Measurements from ENCODE around the gene C2CD2. TPM values are rescaled to one million over a fixed set of nuclear protein-coding genes. Genes with fewer than 3 reads are reported as not detected.

The C2CD2 gene
- total and polyA plus RNA-seq, 9 donors = 18.9 to 61.5 (median 37.4) TPM

GRCh38 chr21:41992576-41992975 lies 38.8 kb upstream of the C2CD2 start:
- WGBS, 3 donors = 97 to 98% (median 97%) methylated on average over 15 of the region's 15 CpGs
- H3K27me3 ChIP-seq = no peaks in the 10 kb centered on the region
- intact Hi-C loops (cut with DNase I) = no loop called here
- H3K27ac ChIP-seq = no peak overlapping the region
- no peak overlapping the region for H3K4me3 ChIP-seq
- no peaks in the 10 kb centered on the region for H3K4me1 ChIP-seq (ENCODE audit: insufficient read depth)
- no peaks in the 10 kb centered on the region for H3K36me3 ChIP-seq
- H3K9me3 ChIP-seq = no peaks in the 10 kb centered on the region
- TF ChIP-seq POLR2A (IDR thresholded peaks at IDR 0.05) (no peak), CTCF (IDR thresholded peaks at IDR 0.05) (no peak), EP300 (IDR thresholded peaks at IDR 0.05) (no peak)
- DNase-seq = no peak

- H3K27me3 ChIP-seq = no peaks in the 10 kb centered on the region
- H3K36me3 ChIP-seq = no peaks in the 10 kb centered on the region
- H3K27ac ChIP-seq = no peak overlapping the region
- H3K9me3 ChIP-seq = no peaks in the 10 kb centered on the region
- intact Hi-C loops (cut with DNase I) = no loop called here
- H3K4me1 ChIP-seq (ENCODE audit: insufficient read depth) = no peaks in the 10 kb centered on the region
- no peak for TF ChIP-seq EP300 (IDR thresholded peaks at IDR 0.05)
- no peak for TF ChIP-seq POLR2A (IDR thresholded peaks at IDR 0.05)
- no peak for TF ChIP-seq CTCF (IDR thresholded peaks at IDR 0.05)
- no peak overlapping the region for H3K4me3 ChIP-seq
- 96 to 98% (median 98%) methylated on average over 16 of the region's 16 CpGs for WGBS, 3 donors
- DNase-seq = no peak
Observed at GRCh38 chr21:41991659-41992058, 37.8 kb upstream of the C2CD2 start.

GRCh38 chr21:41989698-41990097 lies 35.9 kb upstream of the C2CD2 start:
- H3K36me3 ChIP-seq = no peaks in the 10 kb centered on the region
- no peak overlapping the region for H3K27ac ChIP-seq
- WGBS, 3 donors = 94 to 96% (median 94%) methylated on average over 2 of the region's 2 CpGs
- peaks cover 2% of the 10 kb centered on the region for H3K4me1 ChIP-seq (ENCODE audit: insufficient read depth)
- intact Hi-C loops (cut with DNase I) = no loop called here
- H3K27me3 ChIP-seq = no peaks in the 10 kb centered on the region
- no peaks in the 10 kb centered on the region for H3K9me3 ChIP-seq
- no peak overlapping the region for H3K4me3 ChIP-seq
- TF ChIP-seq POLR2A (IDR thresholded peaks at IDR 0.05) (no peak), CTCF (IDR thresholded peaks at IDR 0.05) (no peak), EP300 (IDR thresholded peaks at IDR 0.05) (no peak)
- no peak for DNase-seq

- Histone ChIP-seq H3K4me1 (ENCODE audit: insufficient read depth) (peaks cover 2% of the 10 kb centered on the region), H3K27ac (no peak overlapping the region), H3K36me3 (no peaks in the 10 kb centered on the region), H3K27me3 (no peaks in the 10 kb centered on the region), H3K4me3 (no peak overlapping the region), H3K9me3 (no peaks in the 10 kb centered on the region)
- DNase-seq = no peak
- intact Hi-C loops (cut with DNase I) = no loop called here
- no peak for TF ChIP-seq POLR2A (IDR thresholded peaks at IDR 0.05)
- TF ChIP-seq EP300 (IDR thresholded peaks at IDR 0.05) = no peak
- no peak for TF ChIP-seq CTCF (IDR thresholded peaks at IDR 0.05)
- WGBS, 3 donors = 94 to 95% (median 95%) methylated on average over 3 of the region's 3 CpGs
Observed at GRCh38 chr21:41987310-41987709, 33.5 kb upstream of the C2CD2 start.
